COLO668 (cell line): ENCODE measurements around the gene CLCA2.

ENCODE experiments used
- DNase-seq: peaks from one replicate; lab custom pipeline; 2025; ENCODE audit not compliant: unreplicated experiment; lab: John Stamatoyannopoulos, UW

CLCA2 gene

DNA sequence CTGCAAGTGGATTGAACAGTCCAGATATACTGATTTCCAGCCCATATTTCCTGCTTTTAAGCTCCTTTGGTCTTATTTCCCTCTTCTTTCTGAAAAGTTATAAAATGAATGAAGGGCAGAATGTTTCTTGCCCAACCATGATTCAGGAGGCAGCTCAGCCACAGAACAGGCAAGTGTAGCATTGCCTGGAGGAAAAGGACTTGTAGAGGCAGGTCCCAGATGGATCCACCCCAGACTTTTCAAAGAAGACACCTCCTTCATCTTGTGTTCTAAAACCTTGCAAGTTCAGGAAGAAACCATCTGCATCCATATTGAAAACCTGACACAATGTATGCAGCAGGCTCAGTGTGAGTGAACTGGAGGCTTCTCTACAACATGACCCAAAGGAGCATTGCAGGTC, at the start of gene CLCA2:
Gene CLCA2 (plus strand): TSS at position 299 of the 400 bp plus-strand sequence. CDS start 77 bp downstream, at position 376.
- DNase-seq = no peak

DNA sequence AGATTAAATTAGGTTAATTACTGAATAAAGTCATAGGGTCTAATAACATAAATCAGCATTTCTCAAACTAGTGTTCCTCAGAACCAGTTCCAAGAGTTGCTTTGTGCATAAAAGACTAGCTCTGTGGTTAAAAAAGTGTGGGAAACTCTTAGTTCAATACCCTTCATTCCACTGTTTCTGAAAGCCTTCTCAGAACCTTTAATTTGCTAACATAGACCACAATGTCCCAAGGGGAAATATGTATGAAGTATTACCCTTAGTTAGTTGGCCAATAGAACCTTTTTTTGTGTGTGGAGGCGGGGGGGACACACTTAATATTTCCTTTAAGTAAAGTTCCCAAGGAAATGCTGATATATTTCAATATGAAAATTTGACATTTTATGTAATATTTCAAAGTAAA, 48.3 kb upstream of the CLCA2 start:
- no peak for DNase-seq

- DNase-seq = no peak
Observed at GRCh38 chr1:86377341-86377740, 46.6 kb upstream of the CLCA2 start.

GRCh38 chr1:86378813-86379212, 45.2 kb upstream of the CLCA2 start:
- no peak for DNase-seq

- peak; percentile 25 for DNase-seq
Observed at GRCh38 chr1:86380257-86380861, 43.6 kb upstream of the CLCA2 start.

DNA sequence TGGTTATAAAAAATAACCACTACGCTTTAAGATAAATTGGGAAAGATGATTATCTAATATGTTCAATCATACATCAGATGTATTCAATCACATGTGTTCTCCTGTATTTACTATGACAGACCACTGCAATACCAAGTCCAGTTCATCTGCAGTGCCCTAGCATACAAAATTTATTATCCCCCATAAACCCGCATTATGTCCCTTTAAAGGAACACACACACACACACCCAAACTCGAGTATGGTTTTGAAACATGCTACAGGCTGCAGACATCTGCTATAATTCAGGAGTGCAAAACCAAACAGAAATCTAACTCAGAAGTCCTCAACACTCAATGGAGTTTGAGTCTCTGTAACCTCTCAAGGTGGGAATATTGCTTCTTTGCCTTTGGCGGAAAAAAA, 42.7 kb upstream of the CLCA2 start:
- no peak for DNase-seq

DNA sequence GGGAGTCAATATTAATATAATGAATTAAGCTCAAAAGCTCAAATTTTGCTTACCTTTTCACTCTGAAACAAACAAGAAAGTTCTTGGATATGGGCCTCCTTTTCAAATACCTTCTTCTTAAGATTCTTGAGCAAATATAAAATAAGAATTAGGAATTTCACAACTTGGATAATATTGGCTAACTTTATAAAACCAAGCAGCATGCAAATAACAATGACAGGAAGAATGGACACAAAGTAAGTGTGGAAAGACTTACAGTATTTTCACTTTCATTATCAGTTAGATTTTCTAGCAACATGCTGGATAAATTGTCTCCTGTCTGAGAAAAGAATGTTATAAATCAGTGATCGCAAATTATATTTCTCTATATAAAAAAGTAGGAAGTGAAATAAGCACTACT, 41.1 kb upstream of the CLCA2 start:
- DNase-seq = no peak

- DNase-seq = no peak
Observed at GRCh38 chr1:86387916-86388627, 35.9 kb upstream of the CLCA2 start.

GRCh38 chr1:86388777-86389176, 35.2 kb upstream of the CLCA2 start:
- DNase-seq = no peak

GRCh38 chr1:86389307-86389706, 34.7 kb upstream of the CLCA2 start:
- DNase-seq = no peak

GRCh38 chr1:86394416-86394815, 29.6 kb upstream of the CLCA2 start:
- DNase-seq = no peak

GRCh38 chr1:86395751-86396497, 28.0 kb upstream of the CLCA2 start, which contains the start of gene ODF2L:
Gene ODF2L, minus strand, starts transcription at chr1:86396323. Its CDS starts 9,296 bp downstream, at chr1:86387027.
- DNase-seq = peak; percentile 94

GRCh38 chr1:86396498-86396890, 27.5 kb upstream of the CLCA2 start:
- DNase-seq = no peak

DNA sequence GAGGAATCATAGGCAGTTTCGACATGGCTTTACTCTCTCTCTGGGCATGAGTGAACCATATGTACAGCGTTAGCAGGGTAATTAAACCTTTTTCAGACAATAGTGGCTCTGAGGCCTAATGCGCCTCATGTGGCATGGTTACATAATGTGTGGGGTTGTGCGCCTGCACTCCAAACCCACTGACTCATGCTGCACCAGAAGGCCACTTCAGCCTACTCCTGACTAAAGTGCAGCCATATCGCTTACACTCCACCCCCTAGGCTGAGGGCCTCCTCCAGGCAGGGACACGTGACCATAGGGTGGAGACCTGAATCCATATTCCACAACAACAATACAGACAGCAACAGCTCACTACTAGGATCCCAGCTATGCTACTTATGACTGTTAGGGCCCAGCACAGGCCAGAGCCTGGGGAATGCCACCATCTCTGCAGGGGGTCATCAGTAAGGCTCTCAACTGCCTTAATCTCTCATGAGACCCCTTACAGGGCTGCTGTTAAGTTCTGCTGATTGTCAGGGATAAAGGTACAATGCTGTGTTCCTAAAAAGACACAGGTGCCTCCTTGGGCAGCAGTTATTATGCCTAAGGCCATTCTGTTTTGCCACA, 14.5 kb upstream of the CLCA2 start:
- DNase-seq = peak; percentile 71

DNA sequence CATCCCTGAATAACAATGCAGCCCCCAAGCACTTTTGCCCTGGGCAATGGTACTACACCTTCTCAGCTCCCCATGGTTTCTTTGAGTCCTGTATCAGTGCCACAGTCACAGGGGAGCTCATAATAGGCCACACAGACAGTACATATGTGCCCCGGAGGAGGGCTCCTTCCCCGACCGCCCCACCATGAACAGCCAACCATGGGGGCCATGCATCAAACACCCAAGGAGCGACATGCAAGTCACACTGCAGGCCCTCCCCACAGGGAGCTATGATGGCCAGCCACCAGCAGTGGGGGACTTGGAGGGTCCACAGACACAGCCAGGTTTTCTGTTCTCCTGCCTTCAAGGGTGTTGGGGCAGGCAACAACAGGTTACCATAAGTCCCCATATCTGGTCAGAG, 13.1 kb upstream of the CLCA2 start:
- DNase-seq = no peak

DNA sequence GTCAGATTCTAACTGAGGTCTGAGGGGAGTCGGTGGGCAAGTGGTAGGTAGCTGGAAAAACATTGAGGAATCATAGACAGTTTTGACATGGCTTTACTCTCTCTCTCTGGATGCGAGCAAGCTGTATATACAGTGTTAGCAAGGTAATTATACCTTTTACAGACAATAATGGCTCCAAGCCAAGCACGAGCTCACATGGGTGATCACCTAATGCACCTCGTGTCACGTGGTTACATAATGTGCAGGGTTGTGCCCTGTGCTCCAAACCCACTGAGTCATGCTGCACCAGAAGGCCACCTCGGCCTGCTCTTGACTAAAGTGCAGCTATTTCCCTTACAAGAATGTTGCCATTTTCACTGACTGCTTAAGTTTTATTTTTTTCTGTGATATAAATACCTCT, 7.6 kb upstream of the CLCA2 start:
- DNase-seq = peak; percentile 67

DNA sequence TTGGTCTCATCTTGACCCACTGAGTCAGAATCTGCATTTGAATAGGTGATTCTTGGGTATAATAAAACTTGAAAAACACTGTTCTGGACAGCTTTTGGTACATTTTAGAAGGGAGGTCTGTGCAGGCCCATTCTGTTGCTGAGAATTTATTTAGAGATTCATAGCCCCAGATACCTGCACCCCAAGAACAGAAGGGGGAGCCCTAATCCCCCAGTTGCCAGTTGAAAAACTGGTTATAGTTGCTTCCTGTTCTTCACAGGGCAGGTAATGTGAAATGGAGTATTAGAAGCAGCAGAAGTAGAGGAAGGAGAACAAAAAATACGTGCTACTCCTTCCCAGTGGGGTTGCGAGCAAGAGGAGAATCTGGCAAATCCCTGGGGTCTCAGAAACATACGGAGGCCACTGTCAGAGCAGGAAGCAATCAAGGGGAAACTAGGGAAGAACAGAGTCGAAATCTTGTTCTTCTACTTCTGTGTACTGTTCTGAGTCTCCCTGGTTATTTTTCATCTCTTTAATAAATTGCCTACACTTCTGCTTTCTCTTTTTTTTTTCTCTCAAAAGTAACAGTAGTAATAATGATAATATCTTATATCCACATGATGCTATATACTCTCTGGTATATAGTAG, 4.6 kb upstream of the CLCA2 start:
- DNase-seq = no peak

- DNase-seq = no peak
Observed at GRCh38 chr1:86421601-86422280, 2.2 kb upstream of the CLCA2 start.

DNA sequence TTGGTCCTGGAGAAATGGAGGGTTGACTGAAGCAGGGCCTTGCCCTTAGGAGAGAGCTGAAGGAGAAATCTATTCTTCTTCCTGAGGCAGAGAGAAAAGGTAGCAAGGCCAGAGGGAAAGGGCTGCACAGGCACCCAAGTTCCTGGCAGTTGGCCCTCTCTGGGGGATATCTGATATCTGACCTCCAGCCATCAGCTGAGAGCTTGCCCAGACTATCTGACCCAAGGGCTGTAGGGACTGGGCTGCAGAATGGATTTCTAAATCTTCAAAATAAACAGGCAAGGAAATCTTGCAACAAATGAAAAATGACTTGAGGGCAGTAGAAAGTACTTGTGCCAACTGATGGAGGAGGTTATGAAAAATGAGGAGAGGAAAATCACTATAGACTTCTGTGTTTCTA, 498 bp upstream of the CLCA2 start:
- no peak for DNase-seq

GRCh38 chr1:86429122-86429725, 5.3 kb downstream of the CLCA2 start:
- DNase-seq = no peak
